Esophagus muscularis mucosa (tissue), 4 donors: Measurements from ENCODE around the gene SLC39A11.

Experiments
- CTCF ChIP-seq, 3 experiments: fragments of 200-600 bp in 2 of 3; fragments of 450-650 bp in 1 of 3; sonication (generic) in 2 of 3; IDR thresholded peaks; one replicate each; pipeline ENCODE4 v1.5.1; 2017 to 2019; ENCODE audit warnings: antibody characterized with exemption in 3 of 3, mild to moderate bottlenecking in 2 of 3, moderate library complexity in 1 of 3
- EP300 ChIP-seq: sonication (generic); formaldehyde crosslinking; IDR thresholded peaks from one replicate; pipeline ENCODE4 v1.6.1; 2017; ENCODE audit warnings: antibody characterized with exemption
- POLR2A ChIP-seq: fragments of 450-650 bp; IDR thresholded peaks from one replicate; pipeline ENCODE4 v1.6.1; 2017; ENCODE audit warnings: antibody characterized with exemption, moderate library complexity, mild to moderate bottlenecking, low read depth

- no peak for TF ChIP-seq POLR2A
- TF ChIP-seq CTCF (IDR thresholded peaks at IDR 0.05): no peak
- TF ChIP-seq EP300: no peak
Measured at GRCh38 chr17:72681844-72682243, 410.6 kb downstream of the SLC39A11 start.
